DOHH2 (cell line): ENCODE measurements around the gene SPEM3.

Experiments used
- H3F3A ChIP-seq: fragments of 200-600 bp; sonication (generic), shearing (Covaris generic); 2 replicates; pipeline ENCODE4 v1.6.0; 2016; ENCODE audit warnings: antibody characterized with exemption, mild to moderate bottlenecking; ENCODE audit not compliant: control insufficient read depth, insufficient read depth
- H3K27ac ChIP-seq: fragments of 200-600 bp; sonication (generic); 2 replicates; pipeline ENCODE4 v1.5.1; 2014; ENCODE audit warnings: low read depth, mild to moderate bottlenecking, low read length, moderate library complexity
- H3K27me3 ChIP-seq: fragments of 200-600 bp; sonication (generic); 2 replicates; pipeline ENCODE4 v1.6.1; 2014; ENCODE audit warnings: mild to moderate bottlenecking, low read length, mixed read lengths; ENCODE audit not compliant: control insufficient read depth
- H3K36me3 ChIP-seq: fragments of 200-600 bp; sonication (generic); 2 replicates; pipeline ENCODE4 v1.6.1; 2014; ENCODE audit warnings: mild to moderate bottlenecking, low read length, moderate library complexity, mixed read lengths; ENCODE audit not compliant: control insufficient read depth
- H3K4me1 ChIP-seq: fragments of 200-600 bp; sonication (generic); 2 replicates; pipeline ENCODE4 v1.6.1; 2014; ENCODE audit warnings: mild to moderate bottlenecking, low read length, mixed read lengths; ENCODE audit not compliant: control insufficient read depth
- H3K4me2 ChIP-seq: fragments of 200-600 bp; sonication (generic); 2 replicates; pipeline ENCODE4 v1.6.0; 2014; ENCODE audit warnings: mild to moderate bottlenecking, low read length, moderate library complexity
- H3K4me3 ChIP-seq: fragments of 200-600 bp; sonication (generic); 2 replicates; pipeline ENCODE4 v1.5.1; 2014; ENCODE audit warnings: mild to moderate bottlenecking, low read length, mixed read lengths
- H3K79me2 ChIP-seq: fragments of 200-600 bp; sonication (generic); 2 replicates; pipeline ENCODE4 v1.6.1; 2014; ENCODE audit warnings: mild to moderate bottlenecking, low read length, mixed read lengths; ENCODE audit not compliant: control insufficient read depth
- H3K9me2 ChIP-seq: fragments of 200-600 bp; sonication (generic); replicated peaks from 2 replicates; pipeline ENCODE4 v1.6.1; 2014; ENCODE audit warnings: mild to moderate bottlenecking, low read length, mixed read lengths; ENCODE audit not compliant: control insufficient read depth
- H3K9me3 ChIP-seq: fragments of 200-600 bp; sonication (generic); 2 replicates; pipeline ENCODE4 v1.6.1; 2014; ENCODE audit warnings: antibody characterized with exemption, low read length, mixed read lengths; ENCODE audit not compliant: control insufficient read depth, insufficient read depth
- H4K20me1 ChIP-seq: fragments of 200-600 bp; sonication (generic); 2 replicates; pipeline ENCODE4 v1.6.0; 2014; ENCODE audit warnings: low read depth, mild to moderate bottlenecking, antibody characterized with exemption, low read length, moderate library complexity; ENCODE audit not compliant: control insufficient read depth, insufficient read depth
- EZH2phosphoT487 ChIP-seq: fragments of 200-600 bp; sonication (generic); IDR thresholded peaks from 2 replicates; pipeline ENCODE4 v1.6.1; 2017; ENCODE audit warnings: borderline replicate concordance, mild to moderate bottlenecking, antibody characterized with exemption, low read length, moderate library complexity, mixed read lengths
- TF ChIP-seq, protein P1 (sequence below): fragments of 200-600 bp; sonication (generic); IDR thresholded peaks from one replicate; pipeline ENCODE4 v1.5.1; 2014; ENCODE audit warnings: antibody characterized with exemption, mild to moderate bottlenecking, low read depth, low read length; ENCODE audit not compliant: poor library complexity, severe bottlenecking

The SPEM3 gene

DNA sequence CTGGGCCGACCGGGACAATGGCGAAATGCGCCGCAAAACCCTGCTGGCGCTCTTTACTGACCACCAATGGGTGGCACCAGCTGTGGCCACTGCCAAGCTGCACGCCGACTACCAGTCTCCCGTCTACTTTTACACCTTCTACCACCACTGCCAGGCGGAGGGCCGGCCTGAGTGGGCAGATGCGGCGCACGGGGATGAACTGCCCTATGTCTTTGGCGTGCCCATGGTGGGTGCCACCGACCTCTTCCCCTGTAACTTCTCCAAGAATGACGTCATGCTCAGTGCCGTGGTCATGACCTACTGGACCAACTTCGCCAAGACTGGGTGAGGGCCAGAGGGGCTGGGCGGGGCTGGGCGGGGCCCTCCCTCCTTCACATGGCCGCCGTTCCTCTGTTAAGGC, 12.9 kb upstream of the SPEM3 start:
- no peaks in the 10 kb centered on the region for H4K20me1 ChIP-seq
- no peaks in the 10 kb centered on the region for H3K9me3 ChIP-seq
- no peak overlapping the region for H3K4me2 ChIP-seq
- H3K4me3 ChIP-seq: no peak overlapping the region
- H3K27ac ChIP-seq: no peak overlapping the region
- no peaks in the 10 kb centered on the region for H3K9me2 ChIP-seq
- no peak for TF ChIP-seq EZH2phosphoT487
- TF ChIP-seq, protein P1, sequence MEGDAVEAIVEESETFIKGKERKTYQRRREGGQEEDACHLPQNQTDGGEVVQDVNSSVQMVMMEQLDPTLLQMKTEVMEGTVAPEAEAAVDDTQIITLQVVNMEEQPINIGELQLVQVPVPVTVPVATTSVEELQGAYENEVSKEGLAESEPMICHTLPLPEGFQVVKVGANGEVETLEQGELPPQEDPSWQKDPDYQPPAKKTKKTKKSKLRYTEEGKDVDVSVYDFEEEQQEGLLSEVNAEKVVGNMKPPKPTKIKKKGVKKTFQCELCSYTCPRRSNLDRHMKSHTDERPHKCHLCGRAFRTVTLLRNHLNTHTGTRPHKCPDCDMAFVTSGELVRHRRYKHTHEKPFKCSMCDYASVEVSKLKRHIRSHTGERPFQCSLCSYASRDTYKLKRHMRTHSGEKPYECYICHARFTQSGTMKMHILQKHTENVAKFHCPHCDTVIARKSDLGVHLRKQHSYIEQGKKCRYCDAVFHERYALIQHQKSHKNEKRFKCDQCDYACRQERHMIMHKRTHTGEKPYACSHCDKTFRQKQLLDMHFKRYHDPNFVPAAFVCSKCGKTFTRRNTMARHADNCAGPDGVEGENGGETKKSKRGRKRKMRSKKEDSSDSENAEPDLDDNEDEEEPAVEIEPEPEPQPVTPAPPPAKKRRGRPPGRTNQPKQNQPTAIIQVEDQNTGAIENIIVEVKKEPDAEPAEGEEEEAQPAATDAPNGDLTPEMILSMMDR: no peak
- no peaks in the 10 kb centered on the region for H3K36me3 ChIP-seq
- H3K4me1 ChIP-seq: no peaks in the 10 kb centered on the region
- no peaks in the 10 kb centered on the region for H3K79me2 ChIP-seq
- H3F3A ChIP-seq: 0 out of 2 replicates have a peak, but pooled peaks cover 2% of the 10 kb centered on the region
- no peaks in the 10 kb centered on the region; the same call in 1 of the 2 replicates for H3K27me3 ChIP-seq

DNA sequence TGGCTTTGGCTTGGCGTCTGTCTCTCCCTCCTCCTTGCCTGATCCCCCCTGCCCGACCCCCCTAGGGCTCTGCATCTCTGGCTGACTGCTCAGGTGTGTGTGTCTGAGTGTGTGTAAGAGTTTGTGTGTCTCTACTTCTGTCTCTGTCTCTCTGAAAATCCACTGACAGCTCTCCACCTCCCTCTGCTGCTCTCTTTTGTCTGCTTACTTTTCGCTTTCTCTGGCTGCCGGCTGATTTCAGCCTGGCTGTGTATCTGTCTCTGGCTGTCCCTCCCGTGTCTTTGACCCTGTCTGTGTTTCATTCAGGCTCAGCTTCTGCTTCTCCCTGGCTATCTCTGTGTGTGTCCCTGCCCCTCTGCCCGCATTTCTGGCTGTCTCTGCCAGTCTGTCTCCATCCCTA, 12.3 kb upstream of the SPEM3 start:
- Histone ChIP-seq H3K9me3 (no peaks in the 10 kb centered on the region), H3K9me2 (no peaks in the 10 kb centered on the region), H3K27ac (no peak overlapping the region), H3F3A (0 out of 2 replicates have a peak, but pooled peaks cover 2% of the 10 kb centered on the region), H3K27me3 (no peaks in the 10 kb centered on the region; the same call in 1 of the 2 replicates), H3K4me1 (no peaks in the 10 kb centered on the region), H3K79me2 (no peaks in the 10 kb centered on the region), H4K20me1 (no peaks in the 10 kb centered on the region), H3K36me3 (no peaks in the 10 kb centered on the region), H3K4me2 (no peak overlapping the region), H3K4me3 (no peak overlapping the region)
- TF ChIP-seq EZH2phosphoT487: no peak
- TF ChIP-seq, protein P1: no peak

GRCh38 chr17:7417056-7417655, 11.5 kb upstream of the SPEM3 start:
- no peaks in the 10 kb centered on the region for H4K20me1 ChIP-seq
- H3K4me3 ChIP-seq: no peak overlapping the region
- no peak for TF ChIP-seq EZH2phosphoT487
- TF ChIP-seq, protein P1: no peak
- H3K9me2 ChIP-seq: no peaks in the 10 kb centered on the region
- no peak overlapping the region for H3K27ac ChIP-seq
- H3K79me2 ChIP-seq: no peaks in the 10 kb centered on the region
- H3K9me3 ChIP-seq: no peaks in the 10 kb centered on the region
- no peak overlapping the region for H3K4me2 ChIP-seq
- H3F3A ChIP-seq: 0 out of 2 replicates have a peak, but pooled peaks cover 2% of the 10 kb centered on the region
- H3K4me1 ChIP-seq: no peaks in the 10 kb centered on the region
- no peaks in the 10 kb centered on the region; the same call in 1 of the 2 replicates for H3K27me3 ChIP-seq
- no peaks in the 10 kb centered on the region for H3K36me3 ChIP-seq
